GM19193 (cell line): Measurements from ENCODE around the gene C1orf210.

Experiments used
- POLR2A ChIP-seq: IDR thresholded peaks from 4 replicates; pipeline ENCODE4 v1.6.1; 2011; ENCODE audit not compliant: insufficient read depth, insufficient read length; ENCODE audit errors: extremely low read depth

The C1orf210 gene

DNA sequence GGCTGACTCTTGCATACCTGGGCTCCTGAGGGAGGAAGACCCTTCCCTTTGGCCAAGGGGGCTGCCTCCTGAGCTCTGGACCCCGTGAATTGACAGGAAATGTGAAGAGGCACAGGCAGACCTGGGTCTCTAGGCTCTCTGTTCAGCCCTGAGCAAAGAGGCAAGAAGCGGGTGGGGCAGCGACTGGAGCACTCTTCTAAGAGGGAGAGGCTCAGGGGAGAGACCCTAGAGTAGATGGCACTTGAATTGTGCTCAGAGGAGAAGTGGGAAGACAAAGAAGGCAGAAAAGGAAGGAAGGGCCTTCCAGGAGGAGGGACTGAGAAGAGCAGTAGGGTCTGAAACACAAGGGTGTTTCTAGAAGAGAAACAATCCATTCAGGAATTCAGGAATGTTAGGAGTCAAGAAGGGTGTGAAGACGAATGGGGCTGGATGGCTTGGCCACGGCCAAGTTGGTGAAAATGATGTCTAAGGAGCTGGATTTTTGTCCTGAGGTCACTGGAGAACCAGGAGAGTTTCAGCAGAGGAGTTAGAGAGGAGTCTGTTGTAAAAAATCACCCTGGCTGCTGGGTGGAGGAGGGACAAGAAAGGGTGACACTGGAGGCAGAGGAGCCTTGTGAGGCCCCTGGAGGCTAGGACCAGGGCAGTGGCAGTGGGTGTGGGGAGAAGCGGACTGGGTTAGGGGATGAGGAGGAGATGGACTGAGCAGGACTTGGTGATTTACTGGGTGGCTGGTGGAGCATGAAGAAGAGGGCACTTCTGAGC lies 20.7 kb upstream of the C1orf210 start:
- TF ChIP-seq POLR2A, result no peak

GRCh38 chr1:43305461-43305860 lies 20.1 kb upstream of the C1orf210 start:
- no peak for TF ChIP-seq POLR2A

DNA sequence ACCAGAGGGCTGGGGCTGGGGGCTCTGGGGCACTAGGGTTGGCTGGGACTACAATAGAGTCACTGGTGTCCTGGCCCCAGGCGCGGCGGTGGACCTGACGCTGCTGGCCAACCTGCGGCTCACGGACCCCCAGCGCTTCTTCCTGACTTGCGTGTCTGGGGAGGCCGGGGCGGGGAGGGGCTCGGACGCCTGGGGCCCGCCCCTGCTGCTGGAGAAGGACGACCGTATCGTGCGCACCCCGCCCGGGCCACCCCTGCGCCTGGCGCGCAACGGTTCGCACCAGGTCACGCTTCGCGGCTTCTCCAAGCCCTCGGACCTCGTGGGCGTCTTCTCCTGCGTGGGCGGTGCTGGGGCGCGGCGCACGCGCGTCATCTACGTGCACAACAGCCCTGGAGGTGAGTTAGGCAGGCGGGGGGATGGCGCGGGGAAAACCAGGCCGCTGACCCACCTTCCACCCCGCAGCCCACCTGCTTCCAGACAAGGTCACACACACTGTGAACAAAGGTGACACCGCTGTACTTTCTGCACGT lies 19.5 kb upstream of the C1orf210 start:
- no peak for TF ChIP-seq POLR2A

DNA sequence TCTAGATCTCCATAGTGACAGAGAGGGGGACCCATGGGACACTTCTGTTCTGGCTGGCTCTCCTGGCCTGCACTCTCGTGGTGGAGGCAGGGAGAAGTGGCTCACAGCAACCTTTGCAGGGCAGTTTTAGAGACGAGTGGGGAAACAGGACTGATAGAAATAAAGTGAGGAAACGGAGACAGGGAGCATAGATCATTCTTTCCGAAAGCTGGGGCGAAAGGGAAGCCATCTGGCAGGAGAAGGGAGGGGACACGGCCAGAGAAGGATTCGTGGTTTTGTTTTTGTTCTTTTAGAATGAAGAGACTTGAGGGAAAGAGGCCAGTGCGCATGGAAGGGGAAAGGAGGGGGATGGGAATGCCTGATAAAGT lies 18.9 kb upstream of the C1orf210 start:
- no peak for TF ChIP-seq POLR2A

DNA sequence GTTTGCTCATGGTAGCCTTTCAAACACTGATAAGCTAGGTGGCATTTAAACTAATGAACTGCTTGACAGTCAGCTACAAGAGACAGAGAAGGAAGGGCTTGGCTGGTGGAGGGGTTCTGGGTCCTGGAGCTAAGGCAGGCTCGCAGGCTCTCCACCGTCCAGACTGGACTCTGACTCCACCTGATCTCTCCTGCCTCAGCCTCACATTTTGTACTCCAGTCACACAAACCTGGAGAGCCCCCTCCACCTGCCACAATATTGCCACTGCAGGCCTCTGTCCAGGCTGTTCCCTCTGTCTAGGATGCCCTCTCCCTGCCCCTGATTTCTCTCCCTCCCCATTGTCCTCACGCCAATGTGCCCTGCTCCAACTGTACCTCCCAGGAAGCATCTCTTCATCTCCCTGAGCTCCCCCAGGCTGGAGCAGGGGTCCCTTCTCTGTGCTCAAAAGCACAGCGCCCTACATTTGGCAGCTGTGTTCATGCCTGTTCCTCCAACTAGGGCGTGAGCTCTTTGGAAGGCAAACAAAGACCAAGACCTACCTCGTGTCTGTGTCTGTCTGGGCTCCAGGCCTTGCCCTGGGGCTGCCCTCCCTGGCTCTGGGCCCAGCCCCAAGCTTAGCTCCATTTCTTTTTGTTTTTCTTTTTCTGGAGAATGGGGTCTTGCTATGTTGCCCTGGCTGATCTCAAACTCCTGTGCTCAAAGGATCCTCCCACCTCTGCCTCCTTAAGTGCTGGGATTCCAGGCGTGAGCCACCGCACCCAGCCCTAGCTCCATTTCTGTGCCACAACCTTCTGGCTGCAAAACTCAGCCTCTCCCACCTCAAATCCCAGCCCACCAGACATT lies 18.3 kb upstream of the C1orf210 start:
- no peak for TF ChIP-seq POLR2A

GRCh38 chr1:43302721-43303470 lies 17.5 kb upstream of the C1orf210 start:
- TF ChIP-seq POLR2A, result no peak

- no peak for TF ChIP-seq POLR2A
These were observed 16.8 kb upstream of the C1orf210 start for GRCh38 chr1:43302201-43302600.

GRCh38 chr1:43300378-43301094 lies 15.2 kb upstream of the C1orf210 start, which contains the start of gene TIE1:
TSS of gene TIE1 (plus strand) at chr1:43300982. CDS start at chr1:43301072, 90 bp downstream.
- TF ChIP-seq POLR2A, result no peak

DNA sequence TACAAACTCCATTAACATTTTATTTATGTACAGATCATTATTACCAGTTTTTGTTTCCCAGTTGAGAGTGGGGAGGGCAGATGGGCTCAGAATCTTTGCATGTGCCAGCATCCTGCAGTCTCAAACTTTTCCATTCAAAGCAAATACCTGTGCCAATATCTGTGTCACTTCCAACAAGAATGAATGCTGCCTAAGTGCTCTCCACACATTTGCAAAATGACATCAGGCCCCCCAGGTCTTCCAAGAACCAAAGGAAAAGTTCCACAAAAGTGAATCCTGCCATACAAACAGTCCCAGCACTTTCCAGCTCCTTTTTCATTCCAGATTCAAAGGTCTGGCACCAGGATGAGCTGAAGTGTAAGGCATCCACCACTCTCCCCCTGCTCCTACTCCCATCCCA lies 13.7 kb upstream of the C1orf210 start:
- no peak for TF ChIP-seq POLR2A

DNA sequence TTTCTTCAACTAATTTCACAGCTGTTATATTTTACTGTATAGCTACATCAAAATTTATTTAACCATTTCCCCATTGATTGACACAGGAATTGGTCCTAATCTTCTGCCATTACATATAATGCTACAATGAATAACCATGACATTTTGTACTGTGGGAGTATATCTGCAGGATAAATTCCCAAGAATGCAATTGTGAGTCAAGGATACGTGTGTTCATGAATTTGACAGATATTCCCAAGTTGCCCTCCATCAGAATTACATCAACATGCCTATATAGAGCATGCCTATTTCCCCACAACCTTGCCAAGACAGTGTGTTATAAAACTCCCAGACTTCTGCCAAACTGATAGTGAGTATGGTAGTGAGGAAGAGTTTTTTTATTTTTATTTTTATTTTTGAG lies 12.7 kb upstream of the C1orf210 start:
- TF ChIP-seq POLR2A, result no peak

DNA sequence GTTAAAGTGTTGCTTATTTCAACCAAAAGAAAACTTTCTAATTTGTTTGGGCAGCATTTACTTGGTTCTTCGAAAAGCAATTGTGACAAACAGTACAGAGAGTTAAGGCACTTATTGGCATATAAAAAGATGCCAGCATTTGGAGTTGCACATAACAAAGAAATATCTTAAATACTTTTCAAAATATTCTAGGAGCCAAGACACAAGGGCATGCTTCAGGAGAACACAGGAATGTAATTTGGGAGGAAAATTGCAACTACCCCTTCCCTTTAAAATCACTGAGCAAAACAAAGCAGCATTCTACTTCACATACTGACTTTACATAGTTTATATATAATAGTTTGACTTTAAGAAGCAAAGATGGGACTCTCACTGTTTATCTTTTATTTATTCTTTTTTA lies 10.8 kb upstream of the C1orf210 start:
- no peak for TF ChIP-seq POLR2A

GRCh38 chr1:43294761-43295160 lies 9.4 kb upstream of the C1orf210 start:
- TF ChIP-seq POLR2A, result no peak

DNA sequence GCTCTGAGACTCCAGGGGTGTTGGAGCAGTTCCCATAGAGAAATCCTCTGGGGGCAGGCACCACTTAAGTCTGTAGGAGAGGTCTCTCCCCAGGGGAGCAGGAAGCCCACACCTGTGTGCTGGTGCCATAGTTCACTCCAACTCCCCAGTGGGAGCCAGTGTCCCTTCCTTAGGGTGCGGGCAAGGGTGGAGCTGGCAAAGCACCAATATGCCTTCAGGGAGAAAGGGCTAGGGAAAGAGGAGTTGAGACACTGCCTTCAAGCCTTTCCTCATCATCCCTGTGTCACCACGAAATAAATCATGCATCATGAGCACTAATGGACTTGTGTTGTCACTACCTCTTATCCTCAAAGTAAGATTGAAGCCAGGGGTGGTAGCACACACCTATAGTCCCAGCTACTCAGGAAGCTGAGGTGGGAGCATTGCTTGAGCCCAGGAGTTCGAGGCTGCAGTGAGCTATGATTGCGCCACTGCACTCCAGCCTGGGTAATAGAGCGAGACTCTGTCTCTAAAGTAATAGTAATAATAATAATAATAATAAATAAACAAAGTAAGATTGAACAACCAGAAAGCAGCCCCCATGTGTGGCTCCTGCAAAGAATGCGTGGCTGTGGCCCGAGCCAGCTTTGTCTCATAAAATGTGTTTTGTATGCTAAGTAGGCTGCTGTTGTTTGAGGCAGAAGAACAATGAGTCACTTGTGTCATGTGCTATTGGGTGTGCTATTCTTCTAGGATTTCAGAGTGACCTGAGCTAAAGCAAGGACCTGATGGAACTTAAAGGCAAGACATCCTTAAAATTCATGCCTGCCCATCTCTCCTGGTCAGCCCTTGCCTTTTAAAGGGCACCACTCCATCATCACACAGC lies 8.7 kb upstream of the C1orf210 start:
- TF ChIP-seq POLR2A, result no peak
